A549 (cell line): ENCODE data around the gene SLC47A2. TPM values are rescaled to one million over a fixed set of nuclear protein-coding genes. Genes with fewer than 3 reads are reported as not detected.
A peak's percentile ranks its signal among the peaks of the same experiment; 100 is the strongest.

Source experiments
- ATAC-seq, 2 experiments: fragments of 200-7000 bp in 1 of 2; fragments of >200 bp in 1 of 2; cut with Nextera tagmentation in 1 of 2; cut with Tn5 transposase in 1 of 2; 3 replicates each; pipeline versions ENCODE4 v1.8.0 to v1.9.1; 2018 to 2020; ENCODE audit warnings: mild to moderate bottlenecking in 1 of 2, moderate library complexity in 1 of 2
- CTCF ChIA-PET: fragments of 300-600 bp; sonication (Branson Sonifier 250); formaldehyde crosslinking; extraction: SDS; loops from one replicate; lab custom pipeline; 2021; ENCODE audit warnings: antibody characterized with exemption, inconsistent platforms; lab: Yijun Ruan, JAX
- POLR2A ChIA-PET: fragments of 350-600 bp; formaldehyde crosslinking; extraction: SDS; loops from one replicate; lab custom pipeline; 2021; ENCODE audit warnings: antibody characterized with exemption, inconsistent platforms; lab: Yijun Ruan, JAX
- DNase-seq, 2 experiments: peaks; one replicate each; pipeline versions ENCODE4 v3.0.0 to v3.0.0-alpha.2; 2011 to 2016; ENCODE audit warnings: low read depth in 1 of 2, low spot score in 1 of 2
- FAIRE-seq: peaks from 2 replicates; lab custom pipeline; 2011; peaks lifted over from hg19 to GRCh38; lab: Jason Lieb, UNC
- H3K27ac ChIP-seq, 2 experiments: fragments of >200 bp; sonication (Bioruptor Twin); formaldehyde crosslinking; 3 replicates each; pipeline ENCODE4 v1.5.1; 2016 to 2017
- H3K4me1 ChIP-seq: fragments of >200 bp; sonication (Bioruptor Twin); formaldehyde crosslinking; 3 replicates; pipeline ENCODE4 v1.6.1; 2016
- H3K4me2 ChIP-seq: fragments of >200 bp; sonication (Bioruptor Twin); formaldehyde crosslinking; 3 replicates; pipeline ENCODE4 v1.6.1; 2016
- H3K4me3 ChIP-seq: fragments of >200 bp; sonication (Bioruptor Twin); formaldehyde crosslinking; 3 replicates; pipeline ENCODE4 v1.5.1; 2016
- H3K9me3 ChIP-seq: fragments of >200 bp; sonication (Bioruptor Twin); formaldehyde crosslinking; 3 replicates; pipeline ENCODE4 v1.6.1; 2016
- ATOH8 ChIP-seq: fragments of 250-450 bp; sonication (Bioruptor Pico); IDR thresholded peaks from 2 replicates; pipeline ENCODE4 v1.5.0; 2020; ENCODE audit warnings: low read depth, mild to moderate bottlenecking, moderate library complexity
- CBX2 ChIP-seq: fragments of 200-600 bp; sonication (generic); IDR thresholded peaks from 2 replicates; pipeline ENCODE4 v1.6.1; 2016; ENCODE audit warnings: low read depth, mild to moderate bottlenecking, borderline replicate concordance
- CEBPB ChIP-seq, 2 experiments: fragments of >200 bp in 1 of 2; sonication (Bioruptor Twin) in 1 of 2; formaldehyde crosslinking in 1 of 2; IDR thresholded peaks; 2 replicates each; pipeline ENCODE4 v1.6.1; 2012 to 2016
- CHD4 ChIP-seq: fragments of 200-600 bp; sonication (generic); IDR thresholded peaks from 2 replicates; pipeline ENCODE4 v1.6.1; 2016; ENCODE audit warnings: antibody characterized with exemption, mild to moderate bottlenecking, borderline replicate concordance
- EHMT2 ChIP-seq: fragments of 200-600 bp; sonication (generic); IDR thresholded peaks from 2 replicates; pipeline ENCODE4 v1.6.1; 2016; ENCODE audit warnings: antibody characterized with exemption, low read depth, mild to moderate bottlenecking, moderate library complexity
- ELK1 ChIP-seq: fragments of 150-350 bp; IDR thresholded peaks from 2 replicates; pipeline ENCODE4 v1.6.1; 2014; ENCODE audit warnings: low read depth, mild to moderate bottlenecking, low read length
- ESRRA ChIP-seq: fragments of 150-350 bp; IDR thresholded peaks from 2 replicates; pipeline ENCODE4 v1.6.1; 2014; ENCODE audit warnings: mild to moderate bottlenecking, low read length, borderline replicate concordance
- GATA3 ChIP-seq: IDR thresholded peaks from 2 replicates; pipeline ENCODE4 v1.6.1; 2012; ENCODE audit warnings: borderline replicate concordance
- MAZ ChIP-seq: fragments of 150-350 bp; IDR thresholded peaks from 2 replicates; pipeline ENCODE4 v1.6.1; 2014; ENCODE audit warnings: antibody characterized with exemption, low read depth, low read length, borderline replicate concordance
- MYC ChIP-seq: IDR thresholded peaks from 2 replicates; pipeline ENCODE4 v1.6.1; 2012; ENCODE audit warnings: mild to moderate bottlenecking, inconsistent platforms, low read length, improper control_type of control experiment, borderline replicate concordance
- NFE2L2 ChIP-seq: fragments of 150-350 bp; conservative IDR thresholded peaks from 2 replicates; pipeline ENCODE4 v1.6.1; 2014; ENCODE audit warnings: low read length
- NPAS2 ChIP-seq: fragments of 250-450 bp; sonication (Bioruptor Pico); IDR thresholded peaks from 2 replicates; pipeline ENCODE4 v1.8.0; 2022; ENCODE audit warnings: mild to moderate bottlenecking, moderate library complexity, borderline replicate concordance
- POLR2AphosphoS2 ChIP-seq: conservative IDR thresholded peaks from 2 replicates; pipeline ENCODE4 v1.6.1; 2012; ENCODE audit warnings: low read length, improper control_type of control experiment, inconsistent platforms
- RNF2 ChIP-seq: fragments of 200-600 bp; sonication (generic); IDR thresholded peaks from 2 replicates; pipeline ENCODE4 v1.6.1; 2016; ENCODE audit warnings: low read depth, mild to moderate bottlenecking, antibody characterized with exemption, moderate library complexity, borderline replicate concordance
- TFCP2L1 ChIP-seq: fragments of 250-450 bp; sonication (Bioruptor Pico); IDR thresholded peaks from 2 replicates; pipeline ENCODE4 v1.5.0; 2021; ENCODE audit warnings: mild to moderate bottlenecking
- WGBS: methylation state at CpG from one replicate; pipeline ENCODE4 v1.1.6; 2017; ENCODE audit errors: missing lambda C conversion rate; 5-methylcytosine and 5-hydroxymethylcytosine counted together
- polyA plus RNA-seq, 4 experiments: library from polyadenylated mRNA; depleted of rRNA in 3 of 4; stranded (reverse); fragments of >200 nt; fragmentation: RNase III in 1 of 4; extraction: RNeasy Plus Mini Kit Qiagen cat#74134 plus additional on column Dnase treatment in 1 of 4; gene quantifications; 2 replicates in 3 of 4; 3 replicates in 1 of 4; pipeline ENCODE4 v1.2.3, GENCODE V29; 2011 to 2017

SLC47A2 gene
- polyA plus RNA-seq, 2 of the 4 experiments (the other 2 are of a cell fraction) = 0.13 to 0.27 TPM

- CTCF ChIA-PET = interaction anchor here (0.5 to 3.2 kb wide), 5 partner anchors 12 to 133 kb away, joined by 3 to 15 read pairs (median 4); no protein-coding TSS in a partner anchor
- TF ChIP-seq CEBPB (IDR thresholded peaks at IDR 0.05) = peak; percentile 12 to 57; a peak in 2 of 4 replicates
- no peak for TF ChIP-seq EHMT2
- Histone ChIP-seq H3K9me3 (no peaks in the 10 kb centered on the region), H3K4me2 (peak overlapping the region; percentile 38), H3K27ac (peak overlapping the region in 1 of 2 experiments; percentile 28; a peak in 3 of 6 replicates), H3K4me1 (peaks cover 29% of the 10 kb centered on the region), H3K4me3 (no peak overlapping the region)
- DNase-seq = no peak
- FAIRE-seq = no peak
- WGBS = 92% methylated on average over 7 of the region's 7 CpGs
- no peak for ATAC-seq
- POLR2A ChIA-PET = interaction anchor here (0.6 to 4.7 kb wide), 2 partner anchors 11 to 51 kb away, joined by 3 to 28 read pairs; partner anchors contain the start of gene ALDH3A2
These were observed 56.8 kb downstream of the SLC47A2 start for GRCh38 chr17:19659366-19660177.

GRCh38 chr17:19656851-19657581 lies 59.4 kb downstream of the SLC47A2 start:
- ATAC-seq = no peak; a peak in 1 of 6 replicates
- peak overlapping the region in 1 of 2 experiments; percentile 15; a peak in 1 of 6 replicates for H3K27ac ChIP-seq
- no peak for TF ChIP-seq NFE2L2
- TF ChIP-seq RNF2 = no peak
- TF ChIP-seq CBX2 = no peak
- no peak for TF ChIP-seq GATA3
- POLR2A ChIA-PET = interaction anchor here (1.1 kb wide), 1 partner anchor 8 kb away, joined by 3 read pairs; the partner anchor contains the start of gene ALDH3A2
- no peak overlapping the region for H3K4me2 ChIP-seq
- no peak for DNase-seq
- 73% methylated on average over 4 of the region's 4 CpGs for WGBS
- CTCF ChIA-PET = interaction anchor here (0.9 to 2.9 kb wide), 4 partner anchors 11 to 109 kb away, joined by 3 to 13 read pairs (median 10); no protein-coding TSS in a partner anchor
- no peak overlapping the region for H3K4me3 ChIP-seq
- no peak for FAIRE-seq
- H3K4me1 ChIP-seq = peaks cover 39% of the 10 kb centered on the region
- H3K9me3 ChIP-seq = no peaks in the 10 kb centered on the region

- Histone ChIP-seq H3K4me2 (no peak overlapping the region), H3K9me3 (no peaks in the 10 kb centered on the region), H3K4me1 (peaks cover 46% of the 10 kb centered on the region), H3K4me3 (no peak overlapping the region), H3K27ac (no peak overlapping the region)
- POLR2A ChIA-PET = interaction anchor here (1.1 kb wide), 1 partner anchor 7 kb away, joined by 3 read pairs; the partner anchor contains the start of gene ALDH3A2
- ATAC-seq = no peak
- no peak for FAIRE-seq
- 94% methylated on average over 4 of the region's 4 CpGs for WGBS
- TF ChIP-seq ELK1 = no peak
- TF ChIP-seq CHD4 = no peak
- no peak for TF ChIP-seq NPAS2 (CRISPR knock-in tag)
- TF ChIP-seq TFCP2L1 (CRISPR knock-in tag) = no peak
- no peak for TF ChIP-seq MAZ
- no peak for TF ChIP-seq ESRRA
- no peak for TF ChIP-seq POLR2AphosphoS2
- CTCF ChIA-PET = interaction anchor here (0.9 to 2.9 kb wide), 6 partner anchors 10 to 143 kb away, joined by 3 to 13 read pairs (median 8); no protein-coding TSS in a partner anchor
- no peak for DNase-seq
These were observed 60.0 kb downstream of the SLC47A2 start for GRCh38 chr17:19656336-19656735.

GRCh38 chr17:19654896-19655295 lies 61.5 kb downstream of the SLC47A2 start:
- ChIA-PET POLR2A (no interaction called here), CTCF (interaction anchor here (0.8 to 2.9 kb wide), 7 partner anchors 9 to 141 kb away, joined by 3 to 13 read pairs (median 4); no protein-coding TSS in a partner anchor)
- Histone ChIP-seq H3K4me1 (peaks cover 46% of the 10 kb centered on the region), H3K27ac (no peak overlapping the region), H3K4me2 (no peak overlapping the region), H3K9me3 (no peaks in the 10 kb centered on the region), H3K4me3 (no peak overlapping the region)
- DNase-seq (no peak), FAIRE-seq (no peak), ATAC-seq (no peak)
- WGBS = 93% methylated on average over 4 of the region's 4 CpGs
- TF ChIP-seq GATA3 (no peak), MYC (no peak), ATOH8 (CRISPR knock-in tag) (no peak)
